Measurements from ENCODE around the gene MAP4K2.

MAP4K2 gene

DNA sequence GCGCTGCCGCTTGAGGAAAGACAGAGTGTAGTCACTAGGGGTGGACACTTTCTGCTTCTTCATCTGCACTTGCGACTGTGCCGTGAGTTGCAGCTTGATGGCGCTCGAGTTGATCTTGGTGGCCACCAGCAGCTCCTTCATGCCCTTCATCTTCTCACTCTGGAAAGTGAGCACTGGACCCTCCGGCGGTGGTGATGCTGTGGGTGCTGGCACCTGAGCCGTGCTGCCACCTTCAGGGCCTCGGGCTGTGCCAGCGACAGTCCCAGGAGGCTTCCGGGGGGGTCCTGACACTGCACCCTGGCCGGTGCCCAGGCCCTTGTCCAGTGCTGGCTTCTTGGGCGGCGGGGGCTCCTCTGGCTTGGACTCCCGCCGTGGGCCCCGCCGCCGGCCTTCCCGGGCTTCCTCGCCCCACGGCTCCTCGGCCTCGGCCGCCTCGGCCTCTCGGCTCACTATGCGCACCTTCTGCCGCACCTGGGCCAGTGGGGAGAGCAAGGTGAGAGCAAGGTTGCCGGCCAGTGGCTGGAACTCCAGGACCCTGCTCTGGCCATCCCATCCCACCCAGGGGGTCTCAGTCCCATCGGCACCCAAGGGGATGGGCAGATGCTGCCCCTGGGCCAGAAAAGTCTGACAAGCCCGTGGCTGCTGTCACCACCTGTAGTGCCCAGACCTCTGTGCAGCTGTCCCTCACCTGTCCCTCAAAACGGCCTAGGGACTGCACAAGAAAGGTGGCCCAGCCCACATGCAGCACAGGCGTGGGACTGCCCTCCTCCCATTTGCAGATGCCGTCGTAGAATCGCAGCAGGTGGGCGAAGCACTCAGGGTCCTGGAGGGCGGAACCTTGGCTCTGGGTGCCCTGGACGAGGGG lies 1.6 kb upstream of the MAP4K2 start:
- ATAC-seq, result no peak
- Mint-ChIP-seq H3K9me3 (no peaks in the 10 kb centered on the region), H3K4me3 (peak overlapping the region; percentile 90), H3K27me3 (no peaks in the 10 kb centered on the region), H3K27ac (no peak overlapping the region), H3K4me1 (peaks cover 77% of the 10 kb centered on the region)
- no peak for DNase-seq

DNA sequence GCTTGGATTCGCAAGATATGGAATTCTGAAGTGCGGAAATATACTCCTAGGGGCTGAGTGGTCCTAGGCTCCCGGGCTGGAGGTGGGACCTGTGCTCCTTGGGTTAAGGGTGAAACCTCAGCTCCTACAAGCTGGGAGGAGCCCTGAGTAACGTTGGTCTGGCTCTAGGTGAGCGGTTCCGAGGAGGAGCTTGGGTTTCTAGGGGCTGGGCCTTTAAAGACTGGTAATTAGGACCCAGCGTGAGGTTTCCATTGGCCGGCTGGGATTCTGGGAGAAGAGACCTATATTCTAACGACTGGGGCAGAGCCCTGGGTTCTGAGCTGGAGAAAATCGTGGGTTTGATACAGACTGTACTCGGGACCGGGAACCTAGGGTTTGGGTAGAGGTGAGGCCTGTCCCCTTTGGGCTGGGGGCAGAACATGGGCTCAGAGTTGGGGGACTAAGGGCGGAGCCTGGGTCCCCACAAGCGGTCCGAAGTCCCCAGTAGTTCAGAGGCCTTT lies 882 bp upstream of the MAP4K2 start:
- Mint-ChIP-seq H3K4me1 (peaks cover 75% of the 10 kb centered on the region), H3K9me3 (no peaks in the 10 kb centered on the region), H3K27me3 (no peaks in the 10 kb centered on the region), H3K4me3 (peak overlapping the region; percentile 90), H3K27ac (peak overlapping the region; percentile 95 to 97)
- no peak for ATAC-seq
- no peak for DNase-seq

- Mint-ChIP-seq H3K27me3 (no peaks in the 10 kb centered on the region), H3K4me3 (peak overlapping the region; percentile 79 to 87), H3K4me1 (peaks cover 67% of the 10 kb centered on the region), H3K9me3 (no peaks in the 10 kb centered on the region), H3K27ac (peak overlapping the region; percentile 84 to 91)
- ATAC-seq, result peak; percentile 59
- peak in 1 of 2 donors; percentile 54 for DNase-seq
These were observed 450 bp downstream of the MAP4K2 start for GRCh38 chr11:64802370-64803157.

- no peaks in the 10 kb centered on the region for H3K9me3 Mint-ChIP-seq
These were observed 1.2 kb downstream of the MAP4K2 start for GRCh38 chr11:64801561-64802369.

DNA sequence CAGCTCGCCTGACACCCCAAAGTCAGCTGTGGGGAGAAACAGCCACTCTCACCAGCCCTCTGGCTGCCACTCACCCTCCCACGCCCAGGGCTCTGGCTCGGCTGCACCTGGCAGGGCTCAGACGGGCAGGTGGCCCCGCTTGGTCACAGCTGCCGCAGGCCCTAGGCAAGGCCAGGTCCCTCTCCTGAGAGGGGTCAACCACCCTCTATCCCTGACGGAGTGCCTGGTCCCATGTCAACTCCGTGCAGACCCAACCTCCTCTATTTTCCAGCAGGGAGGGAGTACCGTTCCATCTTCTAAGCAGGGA lies 1.9 kb downstream of the MAP4K2 start:
- DNase-seq (no peak), ATAC-seq (no peak)
- Mint-ChIP-seq H3K4me3 (peak overlapping the region; percentile 79 to 87), H3K4me1 (peaks cover 65% of the 10 kb centered on the region), H3K27ac (peak overlapping the region; percentile 80 to 84), H3K27me3 (no peaks in the 10 kb centered on the region), H3K9me3 (no peaks in the 10 kb centered on the region)

More at GRCh38 chr11:64801561-64802369, 1.2 kb downstream of the MAP4K2 start:
- Mint-ChIP-seq H3K4me1 (peaks cover 65% of the 10 kb centered on the region), H3K27me3 (no peaks in the 10 kb centered on the region), H3K4me3 (peak overlapping the region; percentile 79 to 87), H3K27ac (peak overlapping the region; percentile 84 to 91)
- no peak for DNase-seq
- no peak for ATAC-seq

GRCh38 chr11:64800303-64801157 lies 2.5 kb downstream of the MAP4K2 start:
- Mint-ChIP-seq H3K4me3 (peak overlapping the region in 1 of 2 donors; percentile 87), H3K27ac (peak overlapping the region; percentile 33 to 80)

GRCh38 chr11:64799623-64800302 lies 3.3 kb downstream of the MAP4K2 start:
- Mint-ChIP-seq H3K4me1 (peaks cover 72% of the 10 kb centered on the region), H3K27ac (peak overlapping the region in 1 of 2 donors; percentile 52), H3K4me3 (no peak overlapping the region), H3K9me3 (no peaks in the 10 kb centered on the region), H3K27me3 (no peaks in the 10 kb centered on the region)
- no peak for DNase-seq
- no peak for ATAC-seq

More at GRCh38 chr11:64800303-64801157, 2.5 kb downstream of the MAP4K2 start:
- ATAC-seq (no peak), DNase-seq (no peak)
- H3K27me3 Mint-ChIP-seq, result no peaks in the 10 kb centered on the region
- peaks cover 66% of the 10 kb centered on the region for H3K4me1 Mint-ChIP-seq
- no peaks in the 10 kb centered on the region for H3K9me3 Mint-ChIP-seq

- DNase-seq (no peak), ATAC-seq (no peak)
- no peaks in the 10 kb centered on the region for H3K27me3 Mint-ChIP-seq
- H3K4me3 Mint-ChIP-seq, result no peak overlapping the region
- no peaks in the 10 kb centered on the region for H3K9me3 Mint-ChIP-seq
- H3K27ac Mint-ChIP-seq, result no peak overlapping the region
- H3K4me1 Mint-ChIP-seq, result peaks cover 75% of the 10 kb centered on the region
These were observed 3.8 kb downstream of the MAP4K2 start for GRCh38 chr11:64799256-64799622.

- no peak overlapping the region for H3K4me3 Mint-ChIP-seq
These were observed 6.1 kb downstream of the MAP4K2 start for GRCh38 chr11:64796757-64797541.

DNA sequence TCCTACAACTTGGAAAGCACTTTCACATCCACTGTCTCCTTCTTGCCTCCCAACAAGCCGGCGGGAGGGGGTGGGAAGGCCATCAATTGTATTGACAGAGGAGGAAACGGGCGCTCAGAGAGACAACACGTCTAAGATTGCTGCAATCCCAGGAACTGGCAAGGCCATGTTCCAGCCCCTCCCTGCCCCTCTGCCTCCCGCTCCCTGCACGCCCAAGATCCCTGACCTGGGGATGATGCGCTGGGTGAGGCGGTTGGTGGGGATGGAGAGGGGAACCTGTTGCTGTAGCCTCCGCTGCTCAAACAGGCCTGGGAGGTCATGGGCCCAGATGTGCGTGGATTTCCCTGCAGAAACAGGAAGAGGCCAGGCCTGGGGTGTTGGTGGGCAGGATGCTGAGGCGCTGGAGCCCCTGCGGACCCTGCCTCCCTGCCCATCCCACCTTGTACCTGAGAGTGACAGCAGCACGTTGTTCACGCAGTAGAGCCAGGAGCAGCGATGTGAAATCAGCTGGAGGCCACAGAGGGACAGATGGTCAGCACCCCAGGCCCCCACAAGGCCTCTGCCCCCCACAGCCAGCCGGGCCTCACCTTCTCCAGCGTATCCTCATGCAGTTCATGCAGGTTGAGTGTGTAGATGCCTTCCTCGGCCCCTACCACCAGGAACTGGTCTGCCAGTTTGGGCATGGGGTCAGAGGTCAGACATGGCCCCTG lies 6.8 kb downstream of the MAP4K2 start:
- Mint-ChIP-seq H3K27ac (peak overlapping the region in 1 of 2 donors; percentile 82), H3K9me3 (no peaks in the 10 kb centered on the region), H3K27me3 (no peaks in the 10 kb centered on the region), H3K4me1 (peaks cover 69% of the 10 kb centered on the region), H3K4me3 (no peak overlapping the region)
- ATAC-seq (no peak), DNase-seq (no peak)

More at GRCh38 chr11:64796757-64797541, 6.1 kb downstream of the MAP4K2 start:
- Mint-ChIP-seq H3K27me3 (no peaks in the 10 kb centered on the region), H3K27ac (peak overlapping the region in 1 of 2 donors; percentile 82), H3K4me1 (peaks cover 77% of the 10 kb centered on the region), H3K9me3 (no peaks in the 10 kb centered on the region)
- no peak for ATAC-seq
- no peak for DNase-seq

DNA sequence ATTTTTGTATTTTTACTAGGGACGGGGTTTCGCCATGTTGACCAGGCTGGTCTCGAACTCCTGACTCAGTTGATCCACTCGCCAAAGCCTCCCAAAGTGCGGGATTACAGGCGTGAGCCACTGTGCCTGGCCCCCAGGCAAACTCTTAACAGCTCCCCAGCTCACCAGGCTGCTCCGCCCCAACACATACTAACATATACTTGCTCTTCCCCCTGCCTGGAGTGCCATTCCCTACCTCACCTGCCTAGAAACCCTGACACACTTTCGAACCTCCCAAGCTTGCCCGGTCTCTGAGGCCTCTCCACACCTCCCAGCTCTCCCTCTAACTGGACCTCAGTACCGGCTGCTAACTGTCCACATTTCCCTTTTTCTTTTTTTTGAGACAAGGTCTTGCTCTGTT lies 8.5 kb downstream of the MAP4K2 start:
- H3K4me3 Mint-ChIP-seq, result no peak overlapping the region
- H3K27me3 Mint-ChIP-seq, result no peaks in the 10 kb centered on the region
- peak overlapping the region; percentile 4 to 89 for H3K27ac Mint-ChIP-seq
- no peaks in the 10 kb centered on the region for H3K9me3 Mint-ChIP-seq
- peaks cover 56% of the 10 kb centered on the region for H3K4me1 Mint-ChIP-seq
- DNase-seq, result no peak
- ATAC-seq, result no peak

DNA sequence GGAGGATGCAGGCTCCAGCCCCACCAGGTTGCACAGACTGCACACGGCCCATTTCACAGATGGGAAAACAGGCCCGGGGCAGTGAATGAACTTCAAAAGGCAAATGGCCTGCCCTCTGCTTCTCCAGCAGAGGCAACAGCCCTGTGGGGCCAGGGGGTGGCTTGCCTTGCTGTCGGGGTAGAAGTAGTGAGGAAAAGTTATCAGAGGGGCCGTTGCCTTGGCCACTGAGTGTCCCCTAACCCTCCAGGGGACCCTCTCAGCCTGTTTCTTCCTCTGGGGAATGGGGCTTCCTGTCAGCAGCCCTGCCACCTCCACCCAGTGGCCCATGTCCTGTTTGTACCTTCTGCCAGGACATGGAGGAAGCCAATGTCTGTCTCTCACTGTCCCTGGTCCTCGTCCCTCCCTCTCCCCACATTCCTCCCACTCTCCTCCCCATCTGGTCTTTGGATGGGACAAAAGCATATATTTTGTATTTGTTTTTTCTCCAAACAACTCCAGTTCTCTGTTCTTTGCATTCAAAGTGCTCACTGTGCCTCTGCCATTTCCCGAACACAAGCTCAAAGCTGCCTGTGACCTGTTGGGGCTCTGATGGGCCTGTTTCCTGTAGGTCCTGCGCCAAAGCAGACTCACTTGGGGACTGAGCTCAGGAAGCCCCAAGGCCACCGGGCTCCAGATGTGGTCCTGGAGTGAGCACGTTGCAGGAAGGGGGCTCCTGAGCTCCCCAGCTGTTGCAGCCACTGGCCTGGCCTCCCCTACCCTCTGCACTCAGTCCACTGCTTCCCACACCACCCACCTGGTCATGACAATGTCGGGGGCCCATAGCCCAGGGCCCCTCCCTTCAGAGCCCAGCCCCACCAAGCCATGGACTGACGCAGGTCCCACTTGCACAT lies 9.5 kb downstream of the MAP4K2 start:
- no peaks in the 10 kb centered on the region for H3K27me3 Mint-ChIP-seq
- ATAC-seq, result peak; percentile 8
- H3K4me3 Mint-ChIP-seq, result peak overlapping the region in 1 of 2 donors; percentile 21
- H3K9me3 Mint-ChIP-seq, result no peaks in the 10 kb centered on the region
- H3K27ac Mint-ChIP-seq, result peak overlapping the region; percentile 86 to 90
- DNase-seq, result no peak
- H3K4me1 Mint-ChIP-seq, result peaks cover 47% of the 10 kb centered on the region
